ENCODE measurements around the gene OCA2. TPM values are rescaled to one million over a fixed set of nuclear protein-coding genes. Genes with fewer than 3 reads are reported as not detected.

Gene OCA2
- total RNA-seq, 2 donors from 2014 or later: not detected

- no peak for DNase-seq
- TF ChIP-seq POLR2A (IDR thresholded peaks at IDR 0.05) (no peak), CTCF (IDR thresholded peaks at IDR 0.05) (no peak)
- Histone ChIP-seq H3K27me3 (no peaks in the 10 kb centered on the region), H3K36me3 (replicated peaks in 1 of 2; ENCODE audit: insufficient read depth in 1 of 2, low read depth in 2 of 2) (no peaks in the 10 kb centered on the region), H3K4me1 (no peaks in the 10 kb centered on the region), H3K4me3 (no peak overlapping the region), H3K27ac (no peak overlapping the region), H3K9me3 (peaks cover 0 to 6% (median 0%) of the 10 kb centered on the region in 3 donors)
- WGBS, 2 donors: 67 to 68% methylated on average over 3 of the region's 3 CpGs
- intact Hi-C loops (cut with DNase I): no loop called here
- ATAC-seq: no peak
Measured at GRCh38 chr15:27734785-27735495, 364.2 kb downstream of the OCA2 start.

DNA sequence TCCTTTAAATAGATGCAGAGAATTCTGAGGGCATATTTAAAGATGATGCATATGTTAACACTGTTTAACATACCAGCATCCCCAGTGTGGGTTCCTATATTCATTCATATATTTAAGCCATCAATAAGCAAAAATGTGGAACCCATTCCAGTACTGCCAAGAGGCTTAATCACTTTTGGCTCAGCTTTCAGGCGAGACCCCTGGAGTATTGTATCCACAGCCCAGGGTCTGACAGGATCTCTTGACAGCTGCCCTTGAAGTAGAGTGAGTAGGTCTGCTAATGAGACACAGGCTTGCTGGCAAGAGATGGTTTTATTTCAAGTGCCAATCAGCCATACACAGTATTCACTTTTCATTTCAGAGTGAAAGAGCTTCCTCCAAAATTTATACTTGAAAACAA, 367.3 kb downstream of the OCA2 start:
- peaks cover 0 to 6% (median 0%) of the 10 kb centered on the region in 3 donors for H3K9me3 ChIP-seq
- H3K36me3 ChIP-seq (replicated peaks in 1 of 2; ENCODE audit: insufficient read depth in 1 of 2, low read depth in 2 of 2): no peaks in the 10 kb centered on the region
- DNase-seq (no peak), ATAC-seq (no peak)
- intact Hi-C loops (cut with DNase I): no loop called here
- WGBS, 2 donors: 36 to 47% methylated on average over 1 of the region's 1 CpG
- H3K27me3 ChIP-seq: no peaks in the 10 kb centered on the region
- H3K27ac ChIP-seq: no peak overlapping the region
- TF ChIP-seq POLR2A (IDR thresholded peaks at IDR 0.05) (no peak), CTCF (IDR thresholded peaks at IDR 0.05) (no peak)
- H3K4me1 ChIP-seq: no peaks in the 10 kb centered on the region
- no peak overlapping the region for H3K4me3 ChIP-seq

GRCh38 chr15:27730868-27731267, 368.2 kb downstream of the OCA2 start:
- H3K27ac ChIP-seq: no peak overlapping the region
- H3K4me3 ChIP-seq: no peak overlapping the region
- intact Hi-C loops (cut with DNase I): no loop called here
- H3K27me3 ChIP-seq: no peaks in the 10 kb centered on the region
- no peaks in the 10 kb centered on the region for H3K36me3 ChIP-seq (replicated peaks in 1 of 2; ENCODE audit: insufficient read depth in 1 of 2, low read depth in 2 of 2)
- H3K4me1 ChIP-seq: no peaks in the 10 kb centered on the region
- DNase-seq: no peak
- H3K9me3 ChIP-seq: peaks cover 0 to 6% (median 0%) of the 10 kb centered on the region in 3 donors
- TF ChIP-seq CTCF (IDR thresholded peaks at IDR 0.05) (no peak), POLR2A (IDR thresholded peaks at IDR 0.05) (no peak)
- no peak for ATAC-seq

DNA sequence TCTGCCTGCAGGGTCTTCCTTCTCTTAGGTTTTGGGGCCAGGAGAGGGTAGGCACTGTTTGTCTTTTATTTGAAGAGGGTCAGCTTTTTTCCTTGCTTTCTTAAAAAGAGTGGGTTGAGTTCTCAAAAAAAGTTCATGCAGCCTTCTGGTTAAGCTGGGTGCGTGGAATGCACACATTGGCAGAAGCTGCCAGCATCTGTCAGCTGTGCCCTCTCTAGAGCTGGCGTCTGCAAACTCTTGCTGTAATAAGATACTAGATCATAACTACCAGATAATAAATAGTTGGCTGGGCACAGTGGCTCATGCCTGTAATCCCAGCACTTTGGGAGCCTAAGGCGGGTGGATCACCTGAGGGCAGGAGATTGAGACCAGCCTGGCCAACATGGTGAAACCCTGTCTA, 373.4 kb downstream of the OCA2 start:
- TF ChIP-seq CTCF (IDR thresholded peaks at IDR 0.05) (no peak), POLR2A (IDR thresholded peaks at IDR 0.05) (no peak)
- Histone ChIP-seq H3K9me3 (no peaks in the 10 kb centered on the region), H3K4me3 (no peak overlapping the region), H3K27ac (no peak overlapping the region), H3K27me3 (no peaks in the 10 kb centered on the region), H3K4me1 (no peaks in the 10 kb centered on the region), H3K36me3 (replicated peaks in 1 of 2; ENCODE audit: insufficient read depth in 1 of 2, low read depth in 2 of 2) (no peaks in the 10 kb centered on the region)
- ATAC-seq: no peak
- no peak for DNase-seq
- intact Hi-C loops (cut with DNase I): no loop called here
- WGBS, 2 donors: 67% methylated on average over 3 of the region's 3 CpGs

GRCh38 chr15:27723821-27724220, 375.3 kb downstream of the OCA2 start:
- DNase-seq: no peak

More at GRCh38 chr15:27723821-27724220, 375.3 kb downstream of the OCA2 start:
- Histone ChIP-seq H3K4me3 (no peak overlapping the region), H3K27me3 (no peaks in the 10 kb centered on the region), H3K36me3 (replicated peaks in 1 of 2; ENCODE audit: insufficient read depth in 1 of 2, low read depth in 2 of 2) (no peaks in the 10 kb centered on the region), H3K9me3 (no peaks in the 10 kb centered on the region), H3K4me1 (no peaks in the 10 kb centered on the region), H3K27ac (no peak overlapping the region)
- WGBS, 2 donors: 33 to 64% methylated on average over 4 to 5 of the region's 5 CpGs
- intact Hi-C loops (cut with DNase I): no loop called here
- ATAC-seq: no peak
- TF ChIP-seq POLR2A (IDR thresholded peaks at IDR 0.05) (no peak), CTCF (IDR thresholded peaks at IDR 0.05) (no peak)
